Measurements from ENCODE around the gene BST2.

BST2 gene

GRCh38 chr19:17419621-17420474 is 14.4 kb upstream of the BST2 start, which contains the start of gene MVB12A:
TSS of gene MVB12A (plus strand) at chr19:17420047. CDS start at chr19:17420136, 89 bp downstream.
- DNase-seq (ENCODE audit: low spot score): peak; percentile 94

- no peak for DNase-seq (ENCODE audit: low spot score)
Measured at GRCh38 chr19:17419154-17419620, 13.8 kb upstream of the BST2 start.

- DNase-seq (ENCODE audit: low spot score): no peak
Measured at GRCh38 chr19:17418710-17419109, 13.3 kb upstream of the BST2 start.

- DNase-seq (ENCODE audit: low spot score): no peak
Measured at GRCh38 chr19:17415121-17415520, 9.7 kb upstream of the BST2 start.

- DNase-seq (ENCODE audit: low spot score): no peak
Measured at GRCh38 chr19:17414097-17414496, 8.7 kb upstream of the BST2 start.

GRCh38 chr19:17411801-17412200 is 6.4 kb upstream of the BST2 start:
- DNase-seq (ENCODE audit: low spot score): no peak

- no peak for DNase-seq (ENCODE audit: low spot score)
Measured at GRCh38 chr19:17409990-17410389, 4.6 kb upstream of the BST2 start.

- no peak for DNase-seq (ENCODE audit: low spot score)
Measured at GRCh38 chr19:17406887-17407196, 1.4 kb upstream of the BST2 start.

GRCh38 chr19:17406046-17406886 is 836 bp upstream of the BST2 start:
- DNase-seq (ENCODE audit: low spot score): no peak

- no peak for DNase-seq (ENCODE audit: low spot score)
Measured at GRCh38 chr19:17404621-17405249, 695 bp downstream of the BST2 start.

- DNase-seq (ENCODE audit: low spot score): no peak
Measured at GRCh38 chr19:17404015-17404414, 1.4 kb downstream of the BST2 start.

GRCh38 chr19:17402982-17403855 is 2.2 kb downstream of the BST2 start:
- DNase-seq (ENCODE audit: low spot score): no peak

GRCh38 chr19:17401628-17402027 is 3.8 kb downstream of the BST2 start:
- DNase-seq (ENCODE audit: low spot score): no peak

- no peak for DNase-seq (ENCODE audit: low spot score)
Measured at GRCh38 chr19:17398902-17399527, 6.4 kb downstream of the BST2 start.

GRCh38 chr19:17394891-17395415 is 10.5 kb downstream of the BST2 start:
- DNase-seq (ENCODE audit: low spot score): no peak

GRCh38 chr19:17393914-17394313 is 11.5 kb downstream of the BST2 start, which contains the start of gene CCDC194:
TSS of gene CCDC194 (minus strand) at chr19:17394196. CDS start at chr19:17394158, 38 bp downstream.
- DNase-seq (ENCODE audit: low spot score): no peak

GRCh38 chr19:17393002-17393401 is 12.4 kb downstream of the BST2 start:
- DNase-seq (ENCODE audit: low spot score): no peak

- peak; percentile 59 for DNase-seq (ENCODE audit: low spot score)
Measured at GRCh38 chr19:17391371-17392151, 13.9 kb downstream of the BST2 start.

- DNase-seq (ENCODE audit: low spot score): peak; percentile 95
Measured at GRCh38 chr19:17390665-17391370, 14.6 kb downstream of the BST2 start.

Data from HuH-7 (cell line).